ENCODE data around the gene KCNE4. TPM values are rescaled to one million over a fixed set of nuclear protein-coding genes. Genes with fewer than 3 reads are reported as not detected.

KCNE4 gene
- total and polyA plus RNA-seq, 4 donors = 0.19 to 0.42 (median 0.31) TPM

- Histone ChIP-seq H3K4me3 (ENCODE audit: low read depth in 1 of 3, low read length in 3 of 3) (no peak overlapping the region), H3K9ac (ENCODE audit: low read depth in 1 of 2, low read length in 2 of 2) (no peak overlapping the region), H3K9me3 (ENCODE audit: control insufficient read depth in 4 of 4, low read length in 3 of 4) (no peaks in the 10 kb centered on the region), H3K4me1 (ENCODE audit: control insufficient read depth in 4 of 4, insufficient read depth in 4 of 4, low read length in 3 of 4) (no peaks in the 10 kb centered on the region), H3K36me3 (ENCODE audit: control insufficient read depth in 4 of 4, insufficient read depth in 3 of 4, low read depth in 1 of 4, low read length in 3 of 4) (no peaks in the 10 kb centered on the region), H3K27ac (ENCODE audit: low read depth in 1 of 2, low read length in 2 of 2) (no peak overlapping the region), H3K27me3 (ENCODE audit: control insufficient read depth in 4 of 4, insufficient read depth in 4 of 4, low read length in 3 of 4) (peaks cover 0 to 2% (median 0%) of the 10 kb centered on the region in 4 donors)
- 89% methylated on average over 5 of the region's 5 CpGs for WGBS
- no peak for DNase-seq (ENCODE audit: low spot score)
- TF ChIP-seq MAX (IDR thresholded peaks at IDR 0.05) (no peak), HNF4G (IDR thresholded peaks at IDR 0.05) (no peak), REST (IDR thresholded peaks at IDR 0.05) (no peak), RAD21 (IDR thresholded peaks at IDR 0.05) (no peak)
Measured at GRCh38 chr2:223044916-223045700, 6.9 kb upstream of the KCNE4 start.

GRCh38 chr2:223046470-223047040 is 5.4 kb upstream of the KCNE4 start:
- no peak for TF ChIP-seq SP1 (IDR thresholded peaks at IDR 0.05)
- TF ChIP-seq NR2F2 (IDR thresholded peaks at IDR 0.05) = no peak
- no peak for TF ChIP-seq ZBTB33 (IDR thresholded peaks at IDR 0.05)
- no peak for TF ChIP-seq HNF4G (IDR thresholded peaks at IDR 0.05)
- no peak for TF ChIP-seq FOXA2 (IDR thresholded peaks at IDR 0.05)
- no peak for TF ChIP-seq GABPA (IDR thresholded peaks at IDR 0.05 in 1 of 2, conservative IDR thresholded peaks at IDR 0.05 in 1 of 2)
- TF ChIP-seq EGR1 (IDR thresholded peaks at IDR 0.05; ENCODE audit: low read depth in 2 of 2) = no peak
- no peak for TF ChIP-seq RAD21 (IDR thresholded peaks at IDR 0.05)
- no peak for TF ChIP-seq MAX (IDR thresholded peaks at IDR 0.05)
- no peak for TF ChIP-seq JUND (IDR thresholded peaks at IDR 0.05)
- no peak for TF ChIP-seq FOXA1 (IDR thresholded peaks at IDR 0.05)
- TF ChIP-seq CTCF (IDR thresholded peaks at IDR 0.05; ENCODE audit: low read depth, low read length, missing input control) = no peak
- no peak for TF ChIP-seq HNF4A (conservative IDR thresholded peaks at IDR 0.05)
- TF ChIP-seq ATF3 (IDR thresholded peaks at IDR 0.05) = no peak
- TF ChIP-seq TAF1 (conservative IDR thresholded peaks at IDR 0.05) = no peak
- TF ChIP-seq REST (IDR thresholded peaks at IDR 0.05) = no peak
- Histone ChIP-seq H3K4me1 (ENCODE audit: control insufficient read depth in 4 of 4, insufficient read depth in 4 of 4, low read length in 3 of 4) (no peaks in the 10 kb centered on the region), H3K4me3 (ENCODE audit: low read depth in 1 of 3, low read length in 3 of 3) (no peak overlapping the region), H3K9me3 (ENCODE audit: control insufficient read depth in 4 of 4, low read length in 3 of 4) (no peaks in the 10 kb centered on the region), H3K27ac (ENCODE audit: low read depth in 1 of 2, low read length in 2 of 2) (no peak overlapping the region), H3K27me3 (ENCODE audit: control insufficient read depth in 4 of 4, insufficient read depth in 4 of 4, low read length in 3 of 4) (peaks cover 0 to 5% (median 0%) of the 10 kb centered on the region in 4 donors), H3K36me3 (ENCODE audit: control insufficient read depth in 4 of 4, insufficient read depth in 3 of 4, low read depth in 1 of 4, low read length in 3 of 4) (no peaks in the 10 kb centered on the region), H3K9ac (ENCODE audit: low read depth in 1 of 2, low read length in 2 of 2) (no peak overlapping the region)
- no peak for DNase-seq (ENCODE audit: low spot score)
- WGBS = 78% methylated on average over 2 of the region's 2 CpGs

All from liver (tissue), 9 donors.